ENCODE data around the gene ITGB8. TPM values are rescaled to one million over a fixed set of nuclear protein-coding genes. Genes with fewer than 3 reads are reported as not detected.

ITGB8 gene
- total and polyA plus RNA-seq, 9 of the 15 experiments (the other 6 are each of a cell fraction or from before 2014, with no cell fraction given), result under 0.01 to 0.03 (median 0.02) TPM; not detected in 6

- H3K27me3 ChIP-seq (ENCODE audit: control insufficient read depth in 2 of 2, insufficient read depth in 2 of 2, low read length in 2 of 2), result no peaks in the 10 kb centered on the region
- H3K36me3 ChIP-seq (ENCODE audit: control insufficient read depth, insufficient read depth, low read length), result no peaks in the 10 kb centered on the region
- H3K27ac ChIP-seq (ENCODE audit: extremely low read depth, low read depth, low read length), result no peak overlapping the region
- H3K79me2 ChIP-seq (ENCODE audit: control insufficient read depth, insufficient read depth, low read length), result no peaks in the 10 kb centered on the region
- no peak overlapping the region for H2AFZ ChIP-seq (ENCODE audit: low read depth, low read length)
- H3K9me3 ChIP-seq (replicated peaks; ENCODE audit: control insufficient read depth, insufficient read depth, low read depth, low read length), result no peaks in the 10 kb centered on the region
- no peak overlapping the region for H3K4me3 ChIP-seq
- ATAC-seq (no peak), FAIRE-seq (no peak), DNase-seq (ENCODE audit: extremely low read depth in 1 of 4, low spot score in 3 of 4) (no peak)
- 0% methylated on average over 1 of the region's 1 CpG for WGBS (ENCODE audit: insufficient coverage, low coverage, missing lambda C conversion rate)
- in situ Hi-C loops (cut with MboI) (no loop called here), intact Hi-C loops (cut with micrococcal nuclease) (no loop called here)
- no peaks in the 10 kb centered on the region for H3K9me1 ChIP-seq (ENCODE audit: control insufficient read depth, insufficient read depth, low read length)
- no peak overlapping the region for H3K9ac ChIP-seq (ENCODE audit: insufficient read depth in 1 of 2, low read depth in 2 of 2, low read length in 2 of 2)
- POLR2A ChIA-PET, result no interaction called here
- no TSS peak for BruUV-seq (replicated peaks)
- no peak overlapping the region for H3K4me2 ChIP-seq (ENCODE audit: insufficient read depth, low read length)
- H4K20me1 ChIP-seq (replicated peaks; ENCODE audit: control insufficient read depth, insufficient read depth, low read length), result no peaks in the 10 kb centered on the region
- no peaks in the 10 kb centered on the region for H3K4me1 ChIP-seq (replicated peaks in 1 of 2; ENCODE audit: control insufficient read depth in 2 of 2, insufficient read depth in 2 of 2, low read length in 2 of 2)
- TF ChIP-seq ZNF384 (IDR thresholded peaks at IDR 0.05; ENCODE audit: low read depth, low read length) (no peak), SREBF2 (CRISPR knock-in tag; IDR thresholded peaks at IDR 0.05) (no peak), ZNF551 (CRISPR knock-in tag; IDR thresholded peaks at IDR 0.05) (no peak), CBFA2T3 (IDR thresholded peaks at IDR 0.05) (no peak), BRF2 (IDR thresholded peaks at IDR 0.05; ENCODE audit: borderline replicate concordance, insufficient read depth, insufficient read length) (no peak), ZNF695 (CRISPR knock-in tag; IDR thresholded peaks at IDR 0.05) (no peak), ZBTB40 (IDR thresholded peaks at IDR 0.05) (no peak), ZBTB40 (CRISPR knock-in tag; IDR thresholded peaks at IDR 0.05) (no peak), E4F1 (CRISPR knock-in tag; IDR thresholded peaks at IDR 0.05; ENCODE audit: borderline replicate concordance) (no peak), CCAR2 (IDR thresholded peaks at IDR 0.05; ENCODE audit: low read depth, low read length) (no peak), SMARCB1 (IDR thresholded peaks at IDR 0.05; ENCODE audit: insufficient read length, low read depth) (no peak), SRSF1 (IDR thresholded peaks at IDR 0.05; ENCODE audit: low read depth, low read length) (no peak)
- CTCF ChIA-PET (ENCODE audit: low intra/inter-chr PET ratio), result no interaction called here
Observed at GRCh38 chr7:20464891-20465290, 134.2 kb downstream of the ITGB8 start.
